Activated CD4-positive, alpha-beta T cell treated with anti-CD3 and anti-CD28 coated beads, Interleukin-2, Interleukin-4, amounts not matched to agents 100 ng/mL and 50 ng/mL, durations not matched to agents 16 hours and 8 hours (primary cell): ENCODE data around the gene ELFN2.
"Not testable (repeated sequence)": the region's sequence is repeated elsewhere in the genome, so short reads cannot be mapped to it uniquely, and the experiment has no call there.

Experiments used
- DNase-seq: peaks from one replicate; pipeline ENCODE4 v3.0.0-alpha.2; 2020; ENCODE audit warnings: low spot score

ELFN2 gene

GRCh38 chr22:37410174-37411055 lies 16.9 kb downstream of the ELFN2 start:
- no peak for DNase-seq

GRCh38 chr22:37409459-37410050 lies 17.7 kb downstream of the ELFN2 start:
- no peak for DNase-seq

- DNase-seq: no peak
Observed at GRCh38 chr22:37409031-37409430, 18.2 kb downstream of the ELFN2 start.

- DNase-seq: no peak
Observed at GRCh38 chr22:37407856-37408255, 19.4 kb downstream of the ELFN2 start.

GRCh38 chr22:37406441-37407235 lies 20.6 kb downstream of the ELFN2 start:
- DNase-seq: no peak

GRCh38 chr22:37404091-37404490 lies 23.2 kb downstream of the ELFN2 start:
- no peak for DNase-seq

- DNase-seq: no peak
Observed at GRCh38 chr22:37403267-37403960, 23.9 kb downstream of the ELFN2 start.

- no peak for DNase-seq
Observed at GRCh38 chr22:37402184-37402506, 25.1 kb downstream of the ELFN2 start.

- DNase-seq: no peak
Observed at GRCh38 chr22:37401401-37402183, 25.7 kb downstream of the ELFN2 start.

- no peak for DNase-seq
Observed at GRCh38 chr22:37400719-37401118, 26.6 kb downstream of the ELFN2 start.

- not testable (repeated sequence) for DNase-seq
Observed at GRCh38 chr22:37399457-37399856, 27.8 kb downstream of the ELFN2 start.

GRCh38 chr22:37397226-37397625 lies 30.1 kb downstream of the ELFN2 start:
- no peak for DNase-seq

GRCh38 chr22:37396488-37397084 lies 30.7 kb downstream of the ELFN2 start:
- DNase-seq: no peak

GRCh38 chr22:37394341-37394740 lies 32.9 kb downstream of the ELFN2 start:
- no peak for DNase-seq

- no peak for DNase-seq
Observed at GRCh38 chr22:37393746-37394145, 33.5 kb downstream of the ELFN2 start.

- DNase-seq: no peak
Observed at GRCh38 chr22:37392721-37393328, 34.5 kb downstream of the ELFN2 start.

- DNase-seq: no peak
Observed at GRCh38 chr22:37391702-37392101, 35.6 kb downstream of the ELFN2 start.

- no peak for DNase-seq
Observed at GRCh38 chr22:37390075-37390474, 37.2 kb downstream of the ELFN2 start.

GRCh38 chr22:37388538-37388937 lies 38.7 kb downstream of the ELFN2 start:
- no peak for DNase-seq

GRCh38 chr22:37387793-37388192 lies 39.5 kb downstream of the ELFN2 start:
- DNase-seq: no peak

GRCh38 chr22:37386441-37386840 lies 40.8 kb downstream of the ELFN2 start:
- no peak for DNase-seq
